ENCODE data around the gene EIF4EBP2.

Gene EIF4EBP2

GRCh38 chr10:70404036-70404786 lies at the start of gene EIF4EBP2:
Gene EIF4EBP2, plus strand, starts transcription at chr10:70404145. Its CDS starts 257 bp downstream, at chr10:70404402.
- Mint-ChIP-seq H3K4me3 (peak within 1 kb of the TSS; percentile 98), H3K27ac (peak within 1 kb of the TSS; percentile 97), H3K27me3 (no peaks in the 10 kb centered on the region), H3K9me3 (no peaks in the 10 kb centered on the region), H3K36me3 (peaks cover 5% of the 10 kb centered on the region), H3K4me1 (peaks cover 48% of the 10 kb centered on the region)

- Mint-ChIP-seq H3K9me3 (no peaks in the 10 kb centered on the region), H3K36me3 (peaks cover 1% of the 10 kb centered on the region), H3K4me3 (no peak overlapping the region), H3K27ac (no peak overlapping the region), H3K4me1 (peaks cover 5% of the 10 kb centered on the region), H3K27me3 (no peaks in the 10 kb centered on the region)
These were observed 49.4 kb upstream of the EIF4EBP2 start for GRCh38 chr10:70354556-70354955.

- no peak overlapping the region for H3K27ac Mint-ChIP-seq
- H3K36me3 Mint-ChIP-seq: peaks cover 1% of the 10 kb centered on the region
- no peaks in the 10 kb centered on the region for H3K27me3 Mint-ChIP-seq
- no peak overlapping the region for H3K4me3 Mint-ChIP-seq
- H3K4me1 Mint-ChIP-seq: peaks cover 5% of the 10 kb centered on the region
- no peaks in the 10 kb centered on the region for H3K9me3 Mint-ChIP-seq
These were observed 48.6 kb upstream of the EIF4EBP2 start for GRCh38 chr10:70355051-70356021.

GRCh38 chr10:70357565-70357964 lies 46.4 kb upstream of the EIF4EBP2 start:
- Mint-ChIP-seq H3K27ac (no peak overlapping the region), H3K36me3 (peaks cover 1% of the 10 kb centered on the region), H3K27me3 (no peaks in the 10 kb centered on the region), H3K9me3 (no peaks in the 10 kb centered on the region), H3K4me1 (peaks cover 5% of the 10 kb centered on the region), H3K4me3 (no peak overlapping the region)

GRCh38 chr10:70358446-70358845 lies 45.5 kb upstream of the EIF4EBP2 start:
- Mint-ChIP-seq H3K4me1 (peaks cover 5% of the 10 kb centered on the region), H3K27ac (no peak overlapping the region), H3K36me3 (peaks cover 1% of the 10 kb centered on the region), H3K27me3 (no peaks in the 10 kb centered on the region), H3K9me3 (no peaks in the 10 kb centered on the region), H3K4me3 (no peak overlapping the region)

- Mint-ChIP-seq H3K27me3 (no peaks in the 10 kb centered on the region), H3K9me3 (no peaks in the 10 kb centered on the region), H3K27ac (no peak overlapping the region), H3K4me3 (no peak overlapping the region), H3K4me1 (peaks cover 5% of the 10 kb centered on the region), H3K36me3 (peaks cover 1% of the 10 kb centered on the region)
These were observed 44.9 kb upstream of the EIF4EBP2 start for GRCh38 chr10:70359017-70359550.

GRCh38 chr10:70360215-70360614 lies 43.7 kb upstream of the EIF4EBP2 start:
- H3K9me3 Mint-ChIP-seq: no peaks in the 10 kb centered on the region
- H3K27ac Mint-ChIP-seq: no peak overlapping the region
- H3K36me3 Mint-ChIP-seq: peaks cover 1% of the 10 kb centered on the region
- H3K4me3 Mint-ChIP-seq: no peak overlapping the region
- H3K27me3 Mint-ChIP-seq: no peaks in the 10 kb centered on the region
- H3K4me1 Mint-ChIP-seq: peaks cover 11% of the 10 kb centered on the region

GRCh38 chr10:70362328-70362727 lies 41.6 kb upstream of the EIF4EBP2 start:
- Mint-ChIP-seq H3K27ac (no peak overlapping the region), H3K27me3 (no peaks in the 10 kb centered on the region), H3K4me3 (no peak overlapping the region), H3K4me1 (peaks cover 7% of the 10 kb centered on the region), H3K9me3 (no peaks in the 10 kb centered on the region), H3K36me3 (no peaks in the 10 kb centered on the region)

- Mint-ChIP-seq H3K4me3 (no peak overlapping the region), H3K36me3 (no peaks in the 10 kb centered on the region), H3K27ac (no peak overlapping the region), H3K4me1 (peaks cover 7% of the 10 kb centered on the region), H3K27me3 (no peaks in the 10 kb centered on the region), H3K9me3 (no peaks in the 10 kb centered on the region)
These were observed 40.7 kb upstream of the EIF4EBP2 start for GRCh38 chr10:70363292-70363691.

- H3K36me3 Mint-ChIP-seq: no peaks in the 10 kb centered on the region
- peak overlapping the region; percentile 26 for H3K4me3 Mint-ChIP-seq
- no peaks in the 10 kb centered on the region for H3K9me3 Mint-ChIP-seq
- H3K4me1 Mint-ChIP-seq: peaks cover 7% of the 10 kb centered on the region
- no peaks in the 10 kb centered on the region for H3K27me3 Mint-ChIP-seq
- no peak overlapping the region for H3K27ac Mint-ChIP-seq
These were observed 39.8 kb upstream of the EIF4EBP2 start for GRCh38 chr10:70363971-70364771.

- H3K9me3 Mint-ChIP-seq: no peaks in the 10 kb centered on the region
- peaks cover 7% of the 10 kb centered on the region for H3K4me1 Mint-ChIP-seq
- H3K36me3 Mint-ChIP-seq: no peaks in the 10 kb centered on the region
- peak overlapping the region; percentile 26 for H3K4me3 Mint-ChIP-seq
- H3K27ac Mint-ChIP-seq: no peak overlapping the region
- no peaks in the 10 kb centered on the region for H3K27me3 Mint-ChIP-seq
These were observed 39.2 kb upstream of the EIF4EBP2 start for GRCh38 chr10:70364772-70365091.

GRCh38 chr10:70367195-70367796 lies 36.6 kb upstream of the EIF4EBP2 start:
- no peak overlapping the region for H3K4me3 Mint-ChIP-seq
- H3K9me3 Mint-ChIP-seq: no peaks in the 10 kb centered on the region
- H3K36me3 Mint-ChIP-seq: peaks cover 2% of the 10 kb centered on the region
- no peaks in the 10 kb centered on the region for H3K27me3 Mint-ChIP-seq
- H3K4me1 Mint-ChIP-seq: peaks cover 7% of the 10 kb centered on the region
- H3K27ac Mint-ChIP-seq: no peak overlapping the region

- Mint-ChIP-seq H3K9me3 (no peaks in the 10 kb centered on the region), H3K36me3 (peaks cover 4% of the 10 kb centered on the region), H3K4me1 (peaks cover 7% of the 10 kb centered on the region), H3K4me3 (no peak overlapping the region), H3K27me3 (no peaks in the 10 kb centered on the region), H3K27ac (no peak overlapping the region)
These were observed 35.0 kb upstream of the EIF4EBP2 start for GRCh38 chr10:70368774-70369482.

- Mint-ChIP-seq H3K36me3 (peaks cover 6% of the 10 kb centered on the region), H3K27me3 (no peaks in the 10 kb centered on the region), H3K27ac (no peak overlapping the region), H3K4me3 (no peak overlapping the region), H3K4me1 (peaks cover 3% of the 10 kb centered on the region), H3K9me3 (no peaks in the 10 kb centered on the region)
These were observed 34.4 kb upstream of the EIF4EBP2 start for GRCh38 chr10:70369498-70370018.

Measured in activated naive CD4-positive, alpha-beta T cell treated with anti-CD3 and anti-CD28 coated beads, Interleukin-2, amount 50 U/mL, for 24 hours (primary cell).